ENCODE results near the gene CCL4L2. TPM values are rescaled to one million over a fixed set of nuclear protein-coding genes. Genes with fewer than 3 reads are reported as not detected.
"Not testable (repeated sequence)": the region's sequence is repeated elsewhere in the genome, so short reads cannot be mapped to it uniquely, and the experiment has no call there.

The CCL4L2 gene
- total and polyA plus RNA-seq, 2 of the 8 experiments (the other 6 are each of a cell fraction or from before 2014, with no cell fraction given): not detected

DNA sequence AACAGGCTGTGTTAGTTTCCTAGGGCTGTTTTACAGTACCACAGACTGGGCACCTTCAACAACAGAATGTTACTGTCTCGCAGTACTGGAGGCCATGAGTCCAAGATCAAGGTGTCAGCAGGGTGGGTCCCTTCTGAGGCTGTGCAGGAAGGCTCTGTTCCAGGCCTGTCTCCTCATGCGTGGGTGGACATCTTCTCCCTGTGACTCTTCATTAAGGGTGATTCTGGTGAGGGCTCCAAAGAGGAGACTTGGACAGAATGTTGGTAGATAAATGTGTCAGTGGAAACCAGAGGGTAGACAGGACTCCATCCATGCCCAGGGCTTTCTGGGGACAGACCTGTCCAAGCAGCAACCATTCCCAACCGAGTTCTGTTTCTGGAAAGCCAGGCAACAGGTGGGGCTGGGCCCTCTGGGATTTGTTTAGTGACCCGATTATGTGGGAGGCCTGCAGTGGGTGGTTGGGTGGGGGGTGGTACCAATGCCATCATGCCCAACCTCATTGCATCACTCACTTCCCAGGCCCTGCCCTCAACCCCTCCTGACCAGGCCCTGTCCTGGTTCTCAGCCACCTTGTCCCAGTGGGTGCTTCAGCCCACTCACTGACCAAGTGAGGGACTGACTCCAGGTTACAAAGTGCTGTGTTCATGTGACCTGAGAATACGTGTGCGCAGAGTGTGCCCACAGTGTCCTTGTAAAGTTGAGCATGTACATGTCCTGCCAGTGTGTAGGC is 29.3 kb upstream of the CCL4L2 start:
- H3K9ac ChIP-seq (replicated peaks in 1 of 4; ENCODE audit: extremely low read depth in 1 of 4, low read depth in 3 of 4, low read length in 3 of 4); FAIRE-seq; H2BK5ac ChIP-seq (ENCODE audit: low read depth, low read length); H4K5ac ChIP-seq (ENCODE audit: insufficient read length, low read depth, low read length); DNase-seq (ENCODE audit: low read depth in 1 of 2, low spot score in 2 of 2); H3K9me3 ChIP-seq (ENCODE audit: insufficient read depth in 2 of 2, low read depth in 1 of 2, low read length in 1 of 2); H3K56ac ChIP-seq (replicated peaks; ENCODE audit: insufficient read length, low read depth, low read length); H4K91ac ChIP-seq (replicated peaks; ENCODE audit: insufficient read length, low read length); H3K4me3 ChIP-seq (ENCODE audit: extremely low read depth in 1 of 4, insufficient read depth in 2 of 4, low read depth in 3 of 4, low read length in 4 of 4); H4K8ac ChIP-seq (ENCODE audit: extremely low read depth, insufficient read depth, low read length); H3K79me2 ChIP-seq (ENCODE audit: control insufficient read depth in 1 of 2, insufficient read depth in 2 of 2, low read length in 2 of 2); H2BK20ac ChIP-seq (ENCODE audit: low read length); H2BK120ac ChIP-seq (replicated peaks; ENCODE audit: low read depth, low read length); H2AK5ac ChIP-seq (ENCODE audit: low read depth, low read length); H4K20me1 ChIP-seq (replicated peaks in 1 of 2; ENCODE audit: control insufficient read depth in 1 of 2, insufficient read depth in 2 of 2, low read length in 2 of 2); H3K4ac ChIP-seq (replicated peaks; ENCODE audit: insufficient read length, low read depth, low read length); H3K36me3 ChIP-seq (ENCODE audit: control insufficient read depth in 2 of 4, insufficient read depth in 4 of 4, low read length in 3 of 4); H2AFZ ChIP-seq (ENCODE audit: low read length); H2BK12ac ChIP-seq (ENCODE audit: low read depth, low read length); H3K79me1 ChIP-seq (ENCODE audit: low read depth, low read length); H3K4me1 ChIP-seq (replicated peaks in 1 of 4; ENCODE audit: control insufficient read depth in 3 of 4, insufficient read depth in 4 of 4, low read length in 3 of 4); H3K23me2 ChIP-seq (ENCODE audit: low read depth, low read length); POLR2A ChIA-PET (ENCODE audit: partially characterized antibody); H3K27ac ChIP-seq (ENCODE audit: low read depth, low read length); H3K14ac ChIP-seq (ENCODE audit: insufficient read length); H2BK15ac ChIP-seq (ENCODE audit: low read length); H3K18ac ChIP-seq (ENCODE audit: extremely low read depth, low read length); H3K23ac ChIP-seq (ENCODE audit: insufficient read length); CTCF ChIA-PET (ENCODE audit: partially characterized antibody): not testable (repeated sequence)
- peak overlapping the region in 1 of 2 experiments; percentile 61; a peak in 1 of 4 replicates for H3K4me2 ChIP-seq (ENCODE audit: insufficient read depth in 1 of 2, low read depth in 2 of 2, low read length in 2 of 2)
- peaks cover 3 to 24% (median 15%) of the 10 kb centered on the region in 4 experiments for H3K27me3 ChIP-seq (replicated peaks in 1 of 4; ENCODE audit: control insufficient read depth in 3 of 4, extremely low read depth in 1 of 4, insufficient read depth in 3 of 4, low read length in 3 of 4)
- WGBS, 2 experiments (ENCODE audit: extremely low coverage in 1 of 2, insufficient coverage in 1 of 2, insufficient read length in 1 of 2, insufficient replicate concordance in 2 of 2, low coverage in 1 of 2, low lambda C conversion rate in 2 of 2, missing lambda C conversion rate in 1 of 2): 81% methylated on average over 6 of the region's 6 CpGs; no CpG with 5 or more reads in 1 of the 2 experiments

All from H1 (cell line).